Hematopoietic multipotent progenitor cell treated with erythropoietin and hydrocortisone succinate and interleukin-3 and kit ligand, for 4 days (in vitro differentiated cells): Measurements from ENCODE around the gene HNRNPUL1.
"Not testable (repeated sequence)": the region's sequence is repeated elsewhere in the genome, so short reads cannot be mapped to it uniquely, and the experiment has no call there.

Source experiments
- DNase-seq: peaks from one replicate; pipeline ENCODE4 v3.0.0-alpha.2; 2015

HNRNPUL1 gene

DNA sequence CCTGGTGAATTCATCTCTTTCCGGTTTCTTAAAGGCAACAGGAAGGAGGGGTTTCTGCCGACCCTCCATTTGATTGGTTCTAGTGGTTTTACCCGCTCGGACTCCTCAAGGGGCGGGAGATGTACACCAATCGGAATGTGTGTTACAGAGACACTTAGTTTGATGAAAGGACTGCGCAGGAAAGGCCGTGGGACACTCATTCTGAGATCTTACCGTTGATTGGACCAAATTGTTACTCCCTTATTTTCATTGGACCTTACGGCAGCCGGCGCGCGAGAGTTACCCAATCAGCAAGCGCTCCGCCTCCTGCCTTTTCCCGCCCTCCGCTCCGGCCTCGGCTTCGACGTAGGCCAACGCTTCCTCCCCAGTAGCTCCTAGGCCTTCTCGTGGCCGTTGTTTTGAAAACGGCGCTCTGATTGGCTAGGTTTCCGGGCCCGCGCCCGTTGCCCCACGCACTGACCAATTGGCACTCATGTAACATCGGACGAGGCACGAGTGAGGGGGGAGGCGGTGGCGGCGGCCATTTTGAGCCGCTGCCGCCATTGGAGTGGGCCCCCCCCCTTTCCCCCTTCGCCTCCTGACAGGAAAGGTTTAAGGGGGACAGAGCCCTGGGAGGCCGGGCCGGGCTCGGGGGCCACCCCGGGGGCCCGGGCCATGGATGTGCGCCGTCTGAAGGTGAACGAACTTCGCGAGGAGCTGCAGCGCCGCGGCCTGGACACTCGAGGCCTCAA, at the start of gene HNRNPUL1:
TSS of gene HNRNPUL1 (plus strand) at position 523 of the 731 bp plus-strand sequence. CDS start at position 655, 132 bp downstream.
- peak; percentile 100 for DNase-seq

DNA sequence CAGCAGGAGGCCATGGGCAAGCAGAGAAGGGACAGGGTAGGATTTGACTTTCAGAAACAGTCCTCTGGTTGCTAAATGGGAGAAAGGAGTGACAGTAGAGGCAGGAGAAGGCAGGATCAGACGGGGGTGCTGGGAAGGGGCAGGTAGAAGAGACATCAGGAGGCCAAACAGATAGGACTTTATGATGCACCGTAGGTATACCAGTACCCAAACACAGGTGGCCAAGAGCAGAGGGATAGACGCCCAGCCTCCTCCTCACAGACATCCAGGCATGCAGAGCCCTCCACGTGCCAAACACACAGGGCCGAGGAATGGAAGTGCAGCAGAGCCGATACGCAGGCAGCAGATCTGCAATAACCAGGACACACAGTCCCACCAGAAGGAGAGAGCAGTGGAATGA, 46.4 kb upstream of the HNRNPUL1 start:
- no peak for DNase-seq

GRCh38 chr19:41218249-41218614, 45.9 kb upstream of the HNRNPUL1 start:
- DNase-seq, result no peak

GRCh38 chr19:41218615-41219507, 45.3 kb upstream of the HNRNPUL1 start, which contains the start of gene AXL:
Gene AXL, plus strand, starts transcription at chr19:41219223. Its CDS starts 170 bp downstream, at chr19:41219393.
- DNase-seq, result peak; percentile 37

GRCh38 chr19:41219924-41220567, 44.1 kb upstream of the HNRNPUL1 start:
- DNase-seq, result peak; percentile 85

GRCh38 chr19:41220811-41221210, 43.4 kb upstream of the HNRNPUL1 start:
- DNase-seq, result no peak

DNA sequence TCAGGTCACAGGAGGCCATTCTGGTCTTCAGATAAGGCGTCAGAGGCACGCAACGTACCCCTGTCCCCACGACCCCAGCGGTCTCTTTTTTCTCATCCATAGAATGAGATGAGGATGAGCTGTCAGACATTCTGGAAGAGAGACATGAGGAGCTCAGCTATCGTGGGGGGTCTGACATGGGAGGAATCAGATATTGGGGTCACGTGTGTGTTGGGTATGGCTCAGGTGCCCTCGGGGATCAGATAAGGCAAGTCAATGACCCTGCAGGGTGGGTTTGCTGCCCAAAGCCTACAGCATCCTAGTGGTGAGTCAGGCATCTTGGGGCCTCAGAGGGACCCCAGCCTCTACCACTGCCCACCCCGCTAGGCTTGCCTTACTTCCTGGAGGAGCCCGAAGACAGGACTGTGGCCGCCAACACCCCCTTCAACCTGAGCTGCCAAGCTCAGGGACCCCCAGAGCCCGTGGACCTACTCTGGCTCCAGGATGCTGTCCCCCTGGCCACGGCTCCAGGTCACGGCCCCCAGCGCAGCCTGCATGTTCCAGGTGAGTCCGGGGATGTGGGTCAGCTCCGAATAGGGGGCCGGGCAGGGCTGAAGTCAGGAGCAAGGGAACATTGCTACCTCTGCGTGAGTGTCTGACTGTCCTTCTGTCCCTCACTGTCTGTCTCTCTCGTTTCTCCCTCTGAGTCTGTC, 42.5 kb upstream of the HNRNPUL1 start:
- DNase-seq, result no peak

DNA sequence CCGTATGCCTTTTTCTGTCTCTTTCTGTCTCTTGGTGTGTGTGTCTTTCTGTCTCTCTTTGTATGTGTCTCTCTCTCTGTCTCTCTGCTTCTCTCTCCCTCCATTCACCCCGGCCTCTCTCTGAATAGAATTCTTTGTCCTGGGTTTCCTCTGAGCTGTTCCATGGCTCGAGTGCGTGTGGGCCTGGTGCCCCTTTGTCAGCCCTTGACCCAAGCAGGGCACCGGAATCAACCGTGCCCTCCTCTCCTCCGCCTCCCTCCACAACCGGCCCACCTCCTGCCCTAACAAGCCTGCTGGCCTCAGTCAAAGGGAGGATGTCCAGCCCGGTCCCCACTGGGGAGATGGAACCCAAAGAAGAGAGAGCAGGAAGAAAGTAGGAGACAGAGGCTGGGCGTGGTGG, 41.9 kb upstream of the HNRNPUL1 start:
- DNase-seq, result no peak

- DNase-seq, result no peak
Observed at GRCh38 chr19:41223431-41224234, 40.5 kb upstream of the HNRNPUL1 start.

DNA sequence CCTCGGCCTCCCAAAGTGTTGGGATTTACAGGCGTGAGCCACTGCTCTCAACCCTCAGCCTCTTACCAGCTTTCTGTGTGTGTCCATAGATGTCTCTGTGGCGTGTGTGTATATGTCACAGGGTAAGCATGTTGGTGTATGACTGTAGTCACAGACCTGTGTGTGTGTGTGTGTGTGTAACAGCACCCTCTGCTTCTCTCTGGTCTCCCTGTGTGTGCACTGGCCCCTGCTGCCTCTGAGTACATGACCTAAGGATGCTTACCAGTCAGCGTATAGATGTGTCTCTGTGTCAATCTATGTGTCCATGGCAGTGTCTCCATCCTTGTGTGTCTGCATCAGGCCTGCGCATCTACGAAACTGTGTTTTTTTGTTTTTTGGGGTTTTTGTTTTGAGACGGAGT, 39.5 kb upstream of the HNRNPUL1 start:
- DNase-seq, result no peak

DNA sequence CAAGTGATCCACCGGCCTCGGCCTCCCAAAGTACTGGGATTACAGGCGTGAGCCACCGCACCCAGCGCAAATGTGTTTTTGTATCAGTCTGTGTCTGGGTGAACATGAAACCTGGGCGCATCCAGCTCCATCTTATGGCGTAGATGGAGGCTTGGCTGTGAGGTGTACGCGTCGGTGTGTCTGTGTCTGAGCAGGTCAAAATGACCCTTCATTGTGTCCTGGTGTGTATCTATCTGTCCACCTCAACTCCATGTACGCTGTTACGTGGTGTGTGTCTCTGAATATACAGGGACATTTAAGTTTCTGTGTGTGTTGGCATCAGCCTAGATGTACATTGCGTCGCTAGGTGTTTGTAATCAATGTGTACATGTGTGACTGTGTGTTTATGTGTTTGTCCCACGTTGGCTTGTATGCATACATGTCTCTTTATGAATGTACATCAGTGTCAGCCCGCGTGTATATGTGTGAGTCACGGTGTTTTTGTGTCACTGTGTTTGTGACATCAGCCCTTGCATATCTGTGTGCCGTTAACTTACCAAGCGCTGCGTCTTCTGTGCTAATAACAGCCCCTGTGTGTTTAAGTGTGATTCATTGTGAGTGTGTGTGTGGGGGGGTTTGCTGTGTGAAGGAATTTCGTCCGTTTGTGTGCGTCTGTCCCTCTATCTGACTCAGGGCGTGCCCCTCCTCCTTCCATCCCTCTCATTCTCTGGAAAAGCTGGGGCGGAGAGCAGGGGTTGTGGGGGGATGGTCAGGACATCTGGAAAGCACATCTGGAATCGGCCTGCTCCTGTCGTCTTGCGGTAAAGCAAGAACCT, 38.7 kb upstream of the HNRNPUL1 start:
- DNase-seq, result peak; percentile 38

GRCh38 chr19:41226053-41226873, 37.9 kb upstream of the HNRNPUL1 start:
- peak; percentile 25 for DNase-seq

DNA sequence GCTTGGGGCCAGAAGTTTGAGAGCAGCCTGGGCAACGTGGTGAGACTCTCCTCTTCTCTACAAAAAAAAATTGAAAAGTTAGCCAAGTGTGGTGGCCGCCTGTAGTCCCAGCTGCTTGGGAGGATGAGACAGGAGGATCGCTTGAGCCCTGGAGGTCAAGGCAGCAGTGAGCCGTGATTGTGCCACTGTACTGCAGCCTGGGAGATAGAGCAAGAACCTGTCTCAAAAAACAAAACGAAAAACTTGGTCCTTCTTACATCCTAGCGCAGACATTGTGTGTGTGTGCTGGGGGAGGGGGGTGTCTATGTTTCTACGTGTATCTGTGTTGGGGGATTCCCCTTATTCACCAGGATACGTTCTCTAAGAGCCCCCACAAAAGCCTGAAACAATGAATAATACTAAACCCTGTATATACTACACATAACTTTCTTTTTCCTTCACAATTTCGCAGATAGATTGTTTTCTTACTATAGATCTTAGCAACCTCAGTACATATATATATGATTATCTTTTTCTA, 37.2 kb upstream of the HNRNPUL1 start:
- DNase-seq, result no peak

- no peak for DNase-seq
Observed at GRCh38 chr19:41228486-41228885, 35.7 kb upstream of the HNRNPUL1 start.

- not testable (repeated sequence) for DNase-seq
Observed at GRCh38 chr19:41229338-41229737, 34.8 kb upstream of the HNRNPUL1 start.

GRCh38 chr19:41230067-41230857, 33.9 kb upstream of the HNRNPUL1 start:
- DNase-seq, result no peak

DNA sequence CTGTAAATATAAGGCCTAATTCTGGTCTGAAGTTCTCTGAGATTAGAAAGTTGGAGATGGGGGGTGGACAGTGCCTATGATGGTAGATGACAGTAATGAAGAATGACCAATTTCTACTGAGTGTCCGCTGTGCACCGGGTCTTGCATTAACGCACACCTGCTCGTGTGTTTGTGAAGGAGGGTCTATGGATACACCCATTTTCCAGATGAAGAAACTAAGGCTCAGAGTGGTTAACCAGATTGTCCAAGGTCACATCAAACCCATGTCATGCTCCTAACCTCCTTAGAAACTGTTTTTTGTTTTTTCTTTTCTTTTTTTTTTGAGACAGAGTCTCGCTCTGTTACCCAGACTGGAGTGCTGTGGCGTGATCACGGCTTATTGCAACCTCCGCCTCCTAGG, 31.5 kb upstream of the HNRNPUL1 start:
- DNase-seq, result no peak

GRCh38 chr19:41233748-41234240, 30.4 kb upstream of the HNRNPUL1 start:
- DNase-seq, result no peak
